A549 (cell line): ENCODE results near the gene SLC22A2. TPM values are rescaled to one million over a fixed set of nuclear protein-coding genes. Genes with fewer than 3 reads are reported as not detected.
A peak's percentile ranks its signal among the peaks of the same experiment; 100 is the strongest.

Experiments
- ATAC-seq, 2 experiments: fragments of 200-7000 bp in 1 of 2; fragments of >200 bp in 1 of 2; cut with Nextera tagmentation in 1 of 2; cut with Tn5 transposase in 1 of 2; 3 replicates each; pipeline versions ENCODE4 v1.8.0 to v1.9.1; 2018 to 2020; ENCODE audit warnings: mild to moderate bottlenecking in 1 of 2, moderate library complexity in 1 of 2
- CTCF ChIA-PET: fragments of 300-600 bp; sonication (Branson Sonifier 250); formaldehyde crosslinking; extraction: SDS; loops from one replicate; lab custom pipeline; 2021; ENCODE audit warnings: antibody characterized with exemption, inconsistent platforms; lab: Yijun Ruan, JAX
- POLR2A ChIA-PET: fragments of 350-600 bp; formaldehyde crosslinking; extraction: SDS; loops from one replicate; lab custom pipeline; 2021; ENCODE audit warnings: antibody characterized with exemption, inconsistent platforms; lab: Yijun Ruan, JAX
- DNase-seq, 2 experiments: peaks; one replicate each; pipeline versions ENCODE4 v3.0.0 to v3.0.0-alpha.2; 2011 to 2016; ENCODE audit warnings: low read depth in 1 of 2, low spot score in 1 of 2
- FAIRE-seq: peaks from 2 replicates; lab custom pipeline; 2011; peaks lifted over from hg19 to GRCh38; lab: Jason Lieb, UNC
- H3K27ac ChIP-seq, 2 experiments: fragments of >200 bp; sonication (Bioruptor Twin); formaldehyde crosslinking; 3 replicates each; pipeline ENCODE4 v1.5.1; 2016 to 2017
- H3K4me1 ChIP-seq: fragments of >200 bp; sonication (Bioruptor Twin); formaldehyde crosslinking; 3 replicates; pipeline ENCODE4 v1.6.1; 2016
- H3K4me2 ChIP-seq: fragments of >200 bp; sonication (Bioruptor Twin); formaldehyde crosslinking; 3 replicates; pipeline ENCODE4 v1.6.1; 2016
- H3K4me3 ChIP-seq: fragments of >200 bp; sonication (Bioruptor Twin); formaldehyde crosslinking; 3 replicates; pipeline ENCODE4 v1.5.1; 2016
- H3K9me3 ChIP-seq: fragments of >200 bp; sonication (Bioruptor Twin); formaldehyde crosslinking; 3 replicates; pipeline ENCODE4 v1.6.1; 2016
- BHLHE40 ChIP-seq: IDR thresholded peaks from 2 replicates; pipeline ENCODE4 v1.6.1; 2012; ENCODE audit warnings: low read depth, low read length, inconsistent platforms
- CBX2 ChIP-seq: fragments of 200-600 bp; sonication (generic); IDR thresholded peaks from 2 replicates; pipeline ENCODE4 v1.6.1; 2016; ENCODE audit warnings: low read depth, mild to moderate bottlenecking, borderline replicate concordance
- CHD2 ChIP-seq: fragments of 150-350 bp; IDR thresholded peaks from 2 replicates; pipeline ENCODE4 v1.6.1; 2014; ENCODE audit warnings: low read length; ENCODE audit not compliant: partially characterized antibody
- CHD4 ChIP-seq: fragments of 200-600 bp; sonication (generic); IDR thresholded peaks from 2 replicates; pipeline ENCODE4 v1.6.1; 2016; ENCODE audit warnings: antibody characterized with exemption, mild to moderate bottlenecking, borderline replicate concordance
- EHF ChIP-seq: fragments of 250-450 bp; sonication (Bioruptor Pico); IDR thresholded peaks from 2 replicates; pipeline ENCODE4 v1.5.0; 2020; ENCODE audit warnings: mild to moderate bottlenecking
- EHMT2 ChIP-seq: fragments of 200-600 bp; sonication (generic); IDR thresholded peaks from 2 replicates; pipeline ENCODE4 v1.6.1; 2016; ENCODE audit warnings: antibody characterized with exemption, low read depth, mild to moderate bottlenecking, moderate library complexity
- FOSL2 ChIP-seq, 2 experiments: fragments of 450-650 bp in 1 of 2; fragments of >200 bp in 1 of 2; sonication (Bioruptor Twin) in 1 of 2; formaldehyde crosslinking; IDR thresholded peaks; 2 replicates each; pipeline versions ENCODE4 v1.5.0 to v1.6.1; 2016 to 2020; ENCODE audit warnings: mild to moderate bottlenecking in 1 of 2, moderate library complexity in 1 of 2
- FOXS1 ChIP-seq: fragments of 250-450 bp; sonication (Bioruptor Pico); IDR thresholded peaks from 2 replicates; pipeline ENCODE4 v1.5.0; 2020; ENCODE audit warnings: mild to moderate bottlenecking, moderate library complexity
- GATA3 ChIP-seq: IDR thresholded peaks from 2 replicates; pipeline ENCODE4 v1.6.1; 2012; ENCODE audit warnings: borderline replicate concordance
- HDAC2 ChIP-seq: fragments of 200-600 bp; sonication (generic); IDR thresholded peaks from 2 replicates; pipeline ENCODE4 v1.6.1; 2016
- KDM1A ChIP-seq: fragments of 200-600 bp; sonication (generic); IDR thresholded peaks from 2 replicates; pipeline ENCODE4 v1.6.1; 2016; ENCODE audit warnings: low read depth, mild to moderate bottlenecking
- MAZ ChIP-seq: fragments of 150-350 bp; IDR thresholded peaks from 2 replicates; pipeline ENCODE4 v1.6.1; 2014; ENCODE audit warnings: antibody characterized with exemption, low read depth, low read length, borderline replicate concordance
- RARB ChIP-seq: fragments of 250-450 bp; sonication (Bioruptor Pico); IDR thresholded peaks from 2 replicates; pipeline ENCODE4 v1.8.0; 2021; ENCODE audit warnings: mild to moderate bottlenecking, moderate library complexity
- RCOR1 ChIP-seq: fragments of 150-350 bp; IDR thresholded peaks from 2 replicates; pipeline ENCODE4 v1.6.1; 2014; ENCODE audit warnings: antibody characterized with exemption, low read length, low read depth
- RFX5 ChIP-seq: fragments of 450-650 bp; IDR thresholded peaks from 2 replicates; pipeline ENCODE4 v1.7.1; 2014; ENCODE audit warnings: antibody characterized with exemption, mild to moderate bottlenecking, moderate library complexity
- RNF2 ChIP-seq: fragments of 200-600 bp; sonication (generic); IDR thresholded peaks from 2 replicates; pipeline ENCODE4 v1.6.1; 2016; ENCODE audit warnings: low read depth, mild to moderate bottlenecking, antibody characterized with exemption, moderate library complexity, borderline replicate concordance
- SREBF2 ChIP-seq: fragments of 450-650 bp; IDR thresholded peaks from 2 replicates; pipeline ENCODE4 v1.6.1; 2014; ENCODE audit warnings: mild to moderate bottlenecking, moderate library complexity
- ZC3H11A ChIP-seq: fragments of 450-650 bp; IDR thresholded peaks from 2 replicates; pipeline ENCODE4 v1.6.1; 2014; ENCODE audit warnings: antibody characterized with exemption, mild to moderate bottlenecking
- ZFP36 ChIP-seq: fragments of 450-650 bp; IDR thresholded peaks from 2 replicates; pipeline ENCODE4 v1.6.1; 2014; ENCODE audit warnings: borderline replicate concordance; ENCODE audit not compliant: partially characterized antibody
- ZNF302 ChIP-seq: fragments of 250-450 bp; sonication (Bioruptor Pico); IDR thresholded peaks from 2 replicates; pipeline ENCODE4 v1.9.0; 2021; ENCODE audit warnings: inconsistent platforms, mild to moderate bottlenecking, moderate library complexity
- ZSCAN20 ChIP-seq: fragments of 250-450 bp; sonication (Bioruptor Pico); IDR thresholded peaks from 2 replicates; pipeline ENCODE4 v1.8.0; 2022; ENCODE audit warnings: mild to moderate bottlenecking, moderate library complexity
- WGBS: methylation state at CpG from one replicate; pipeline ENCODE4 v1.1.6; 2017; ENCODE audit errors: missing lambda C conversion rate; 5-methylcytosine and 5-hydroxymethylcytosine counted together
- polyA plus RNA-seq, 4 experiments: library from polyadenylated mRNA; depleted of rRNA in 3 of 4; stranded (reverse); fragments of >200 nt; fragmentation: RNase III in 1 of 4; extraction: RNeasy Plus Mini Kit Qiagen cat#74134 plus additional on column Dnase treatment in 1 of 4; gene quantifications; 2 replicates in 3 of 4; 3 replicates in 1 of 4; pipeline ENCODE4 v1.2.3, GENCODE V29; 2011 to 2017
- TF ChIP-seq, protein P1 (sequence below): fragments of >200 bp; sonication (Bioruptor Twin); formaldehyde crosslinking; IDR thresholded peaks from 2 replicates; pipeline ENCODE4 v1.6.1; 2016
- TF ChIP-seq, protein P2 (sequence below): IDR thresholded peaks from 2 replicates; pipeline ENCODE4 v1.6.1; 2012; ENCODE audit warnings: low read depth, borderline replicate concordance

SLC22A2 gene
- polyA plus RNA-seq, 2 of the 4 experiments (the other 2 are of a cell fraction): 0.04 TPM; not detected in 1

DNA sequence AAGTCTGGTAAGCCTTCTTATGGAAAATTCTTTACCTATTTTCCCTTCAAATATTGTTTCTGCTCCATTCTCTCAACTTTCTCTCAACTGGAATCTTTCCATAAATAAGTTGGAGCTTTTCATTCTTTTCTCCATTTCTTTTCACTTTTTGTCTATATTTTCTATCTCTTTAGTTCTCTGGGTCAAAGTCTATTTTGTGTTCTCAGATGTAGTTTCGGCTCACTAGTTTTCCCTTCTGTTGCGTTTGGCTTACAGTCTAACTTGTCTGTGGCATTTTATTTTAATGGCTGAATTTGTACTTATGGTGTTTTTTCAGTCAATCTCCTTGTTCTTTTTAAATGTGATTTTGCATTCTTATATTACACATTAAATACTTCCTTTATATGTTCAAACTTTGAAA, 14.1 kb upstream of the SLC22A2 start:
- Histone ChIP-seq H3K9me3 (no peaks in the 10 kb centered on the region), H3K4me1 (peaks cover 15% of the 10 kb centered on the region; the same call in 2 of the 3 replicates), H3K4me3 (no peak overlapping the region), H3K27ac (peak overlapping the region in 1 of 2 experiments; percentile 25; a peak in 1 of 6 replicates), H3K4me2 (no peak overlapping the region)
- no peak for DNase-seq
- 86% methylated on average over 2 of the region's 2 CpGs for WGBS
- CTCF ChIA-PET: interaction anchor here (1.3 to 2.3 kb wide), 2 partner anchors 10 to 33 kb away, joined by 4 to 7 read pairs; no protein-coding TSS in a partner anchor
- TF ChIP-seq ZSCAN20: no peak
- TF ChIP-seq MAZ: no peak
- TF ChIP-seq EHF (CRISPR knock-in tag): no peak
- no peak for TF ChIP-seq CBX2
- no peak for TF ChIP-seq GATA3
- no peak for TF ChIP-seq RNF2
- no peak for TF ChIP-seq FOSL2 (IDR thresholded peaks at IDR 0.05)
- TF ChIP-seq FOSL2 (CRISPR knock-in tag; IDR thresholded peaks at IDR 0.05): no peak
- no peak for TF ChIP-seq HDAC2
- POLR2A ChIA-PET: no interaction called here
- ATAC-seq: no peak
- FAIRE-seq: no peak

DNA sequence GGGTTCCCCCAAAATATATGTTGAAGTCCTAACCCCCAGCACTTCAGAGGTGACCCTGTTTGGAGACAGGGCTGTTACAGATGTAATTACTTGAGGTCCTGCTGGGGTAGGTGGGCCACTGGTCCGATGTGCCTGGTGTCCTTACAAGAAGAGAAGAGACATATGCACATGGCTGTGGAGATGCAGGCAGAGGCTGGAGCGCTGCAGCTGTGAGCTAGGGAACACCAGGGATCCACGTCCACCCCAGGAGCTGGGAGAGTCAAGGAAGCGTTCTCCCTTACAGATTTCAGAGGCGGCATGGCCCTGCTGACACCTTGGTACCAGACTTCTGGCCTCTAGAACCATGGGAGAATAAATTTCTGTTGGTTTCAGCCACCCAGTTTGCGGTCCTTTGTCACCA, 11.7 kb upstream of the SLC22A2 start:
- no peak overlapping the region for H3K4me2 ChIP-seq
- DNase-seq (no peak), FAIRE-seq (no peak), ATAC-seq (no peak)
- ChIA-PET CTCF (no interaction called here), POLR2A (no interaction called here)
- H3K4me1 ChIP-seq: peaks cover 15% of the 10 kb centered on the region; the same call in 2 of the 3 replicates
- WGBS: 81% methylated on average over 6 of the region's 6 CpGs
- no peak for TF ChIP-seq KDM1A
- H3K4me3 ChIP-seq: no peak overlapping the region
- no peaks in the 10 kb centered on the region for H3K9me3 ChIP-seq
- H3K27ac ChIP-seq: no peak overlapping the region

DNA sequence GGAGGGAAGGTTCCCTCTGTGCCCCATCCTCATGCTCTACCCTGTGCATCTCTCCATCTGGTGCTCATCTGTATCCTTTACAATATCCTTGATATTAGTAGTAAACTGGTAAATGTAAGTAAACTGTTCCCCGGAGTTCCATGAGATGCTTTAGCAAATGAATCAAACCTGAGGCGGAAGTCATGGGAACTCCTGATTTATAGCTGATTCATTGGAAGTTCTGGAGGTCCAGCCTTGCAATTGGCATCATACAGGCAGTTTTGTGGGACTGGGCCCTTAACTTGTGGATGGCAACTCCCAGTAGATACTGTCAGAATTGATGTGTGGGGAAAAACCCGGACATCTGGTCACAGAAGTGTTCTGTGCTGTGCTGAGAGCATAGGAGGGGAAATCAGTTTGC, 11.2 kb upstream of the SLC22A2 start:
- Histone ChIP-seq H3K9me3 (no peaks in the 10 kb centered on the region), H3K4me2 (no peak overlapping the region), H3K4me3 (no peak overlapping the region), H3K27ac (no peak overlapping the region), H3K4me1 (peaks cover 15% of the 10 kb centered on the region; the same call in 2 of the 3 replicates)
- ChIA-PET CTCF (no interaction called here), POLR2A (no interaction called here)
- ATAC-seq: no peak
- no peak for FAIRE-seq
- 85% methylated on average over 3 of the region's 3 CpGs for WGBS
- DNase-seq: no peak
- TF ChIP-seq CHD2 (no peak), ZNF302 (no peak), ZC3H11A (no peak), EHMT2 (no peak), ZFP36 (no peak), KDM1A (no peak), RFX5 (no peak), SREBF2 (no peak), ZSCAN20 (no peak), CBX2 (no peak), RARB (CRISPR knock-in tag) (no peak), RCOR1 (no peak), CHD4 (no peak), RNF2 (no peak), BHLHE40 (no peak), FOXS1 (CRISPR knock-in tag) (no peak), GATA3 (no peak)
- TF ChIP-seq, protein P1, sequence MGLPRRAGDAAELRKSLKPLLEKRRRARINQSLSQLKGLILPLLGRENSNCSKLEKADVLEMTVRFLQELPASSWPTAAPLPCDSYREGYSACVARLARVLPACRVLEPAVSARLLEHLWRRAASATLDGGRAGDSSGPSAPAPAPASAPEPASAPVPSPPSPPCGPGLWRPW: no peak
- TF ChIP-seq, protein P2, sequence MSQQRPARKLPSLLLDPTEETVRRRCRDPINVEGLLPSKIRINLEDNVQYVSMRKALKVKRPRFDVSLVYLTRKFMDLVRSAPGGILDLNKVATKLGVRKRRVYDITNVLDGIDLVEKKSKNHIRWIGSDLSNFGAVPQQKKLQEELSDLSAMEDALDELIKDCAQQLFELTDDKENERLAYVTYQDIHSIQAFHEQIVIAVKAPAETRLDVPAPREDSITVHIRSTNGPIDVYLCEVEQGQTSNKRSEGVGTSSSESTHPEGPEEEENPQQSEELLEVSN: no peak
- TF ChIP-seq, all 56 proteins: peak for 0
